ENCODE results near the gene NBAS. TPM values are rescaled to one million over a fixed set of nuclear protein-coding genes. Genes with fewer than 3 reads are reported as not detected.

NBAS gene
- total RNA-seq, 4 donors from 2014 or later, result 27.3 to 43.6 (median 28.4) TPM

DNA sequence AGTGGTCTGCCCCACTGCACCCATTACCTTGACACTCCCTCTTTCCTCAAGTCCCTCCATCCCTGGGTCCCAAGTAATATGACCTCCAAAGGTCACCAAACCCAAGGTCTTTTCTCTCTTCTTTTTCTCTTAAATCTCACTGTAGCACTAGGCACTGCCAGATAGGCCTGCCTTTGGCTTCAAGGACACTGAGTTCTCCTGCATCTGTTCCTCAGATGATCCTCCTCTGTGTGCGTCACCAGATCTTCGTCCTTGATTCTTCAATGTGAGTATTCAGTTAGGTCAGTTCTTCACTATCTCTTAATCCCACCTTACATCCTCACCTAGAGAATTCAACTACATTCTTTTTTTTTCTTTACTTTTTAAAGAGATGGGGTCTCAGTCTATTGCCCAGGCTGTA, 249.2 kb downstream of the NBAS start:
- Histone ChIP-seq H3K4me3 (no peak overlapping the region), H3K27ac (no peak overlapping the region), H3K27me3 (no peaks in the 10 kb centered on the region), H3K9me3 (no peaks in the 10 kb centered on the region), H3K4me1 (no peaks in the 10 kb centered on the region), H3K36me3 (no peaks in the 10 kb centered on the region)
- in situ Hi-C loops (cut with MboI; ENCODE audit: low sequenced_read_pairs in 4 of 4), result no loop called here
- DNase-seq, result no peak
- TF ChIP-seq, protein P1, sequence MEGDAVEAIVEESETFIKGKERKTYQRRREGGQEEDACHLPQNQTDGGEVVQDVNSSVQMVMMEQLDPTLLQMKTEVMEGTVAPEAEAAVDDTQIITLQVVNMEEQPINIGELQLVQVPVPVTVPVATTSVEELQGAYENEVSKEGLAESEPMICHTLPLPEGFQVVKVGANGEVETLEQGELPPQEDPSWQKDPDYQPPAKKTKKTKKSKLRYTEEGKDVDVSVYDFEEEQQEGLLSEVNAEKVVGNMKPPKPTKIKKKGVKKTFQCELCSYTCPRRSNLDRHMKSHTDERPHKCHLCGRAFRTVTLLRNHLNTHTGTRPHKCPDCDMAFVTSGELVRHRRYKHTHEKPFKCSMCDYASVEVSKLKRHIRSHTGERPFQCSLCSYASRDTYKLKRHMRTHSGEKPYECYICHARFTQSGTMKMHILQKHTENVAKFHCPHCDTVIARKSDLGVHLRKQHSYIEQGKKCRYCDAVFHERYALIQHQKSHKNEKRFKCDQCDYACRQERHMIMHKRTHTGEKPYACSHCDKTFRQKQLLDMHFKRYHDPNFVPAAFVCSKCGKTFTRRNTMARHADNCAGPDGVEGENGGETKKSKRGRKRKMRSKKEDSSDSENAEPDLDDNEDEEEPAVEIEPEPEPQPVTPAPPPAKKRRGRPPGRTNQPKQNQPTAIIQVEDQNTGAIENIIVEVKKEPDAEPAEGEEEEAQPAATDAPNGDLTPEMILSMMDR (IDR thresholded peaks at IDR 0.05 in 4 of 5, conservative IDR thresholded peaks at IDR 0.05 in 1 of 5), result no peak
- no peak for TF ChIP-seq POLR2A (IDR thresholded peaks at IDR 0.05)
- intact Hi-C loops (cut with DNase I; ENCODE audit: low total_unique reads), result no loop called here
- no peak for ATAC-seq

DNA sequence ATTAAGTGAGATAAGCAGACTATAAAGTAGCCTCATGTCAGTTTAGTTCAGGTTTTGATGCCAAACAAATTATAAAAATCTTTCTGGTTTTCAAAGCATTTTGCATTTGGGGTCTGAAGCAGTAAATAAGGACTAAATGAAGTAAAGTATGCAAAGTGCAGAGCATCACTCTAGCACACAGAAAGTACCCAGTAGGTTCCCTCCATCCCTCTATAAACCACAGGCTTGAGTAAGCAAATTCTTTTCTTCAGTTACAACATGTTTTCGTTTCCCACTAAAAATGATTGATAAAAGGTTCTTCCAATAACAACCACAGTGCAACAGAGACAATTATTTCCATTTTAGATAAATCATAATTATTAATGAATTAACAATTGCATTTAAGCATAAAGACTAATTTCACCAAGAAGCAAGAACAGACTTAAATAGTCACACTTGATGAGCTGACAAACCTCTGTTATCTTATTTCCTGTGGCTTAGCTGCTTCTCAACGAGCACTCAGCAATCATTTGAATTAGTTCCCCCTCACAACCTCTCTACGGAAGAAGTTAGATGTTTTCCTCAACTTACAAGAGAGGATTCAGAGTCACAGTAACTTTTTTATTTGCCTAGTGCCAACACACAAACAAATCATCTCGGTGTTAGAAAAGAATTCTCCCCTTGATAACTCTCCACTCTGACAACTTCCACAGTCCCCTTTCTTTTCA, 249.8 kb downstream of the NBAS start:
- Histone ChIP-seq H3K27ac (no peak overlapping the region), H3K36me3 (no peaks in the 10 kb centered on the region), H3K27me3 (no peaks in the 10 kb centered on the region), H3K9me3 (no peaks in the 10 kb centered on the region), H3K4me1 (no peaks in the 10 kb centered on the region), H3K4me3 (no peak overlapping the region)
- no peak for DNase-seq
- no peak for TF ChIP-seq POLR2A (IDR thresholded peaks at IDR 0.05)
- TF ChIP-seq, protein P1 (IDR thresholded peaks at IDR 0.05 in 4 of 5, conservative IDR thresholded peaks at IDR 0.05 in 1 of 5), result no peak
- intact Hi-C loops (cut with DNase I; ENCODE audit: low total_unique reads), result no loop called here
- no peak for ATAC-seq
- in situ Hi-C loops (cut with MboI; ENCODE audit: low sequenced_read_pairs in 4 of 4), result no loop called here

DNA sequence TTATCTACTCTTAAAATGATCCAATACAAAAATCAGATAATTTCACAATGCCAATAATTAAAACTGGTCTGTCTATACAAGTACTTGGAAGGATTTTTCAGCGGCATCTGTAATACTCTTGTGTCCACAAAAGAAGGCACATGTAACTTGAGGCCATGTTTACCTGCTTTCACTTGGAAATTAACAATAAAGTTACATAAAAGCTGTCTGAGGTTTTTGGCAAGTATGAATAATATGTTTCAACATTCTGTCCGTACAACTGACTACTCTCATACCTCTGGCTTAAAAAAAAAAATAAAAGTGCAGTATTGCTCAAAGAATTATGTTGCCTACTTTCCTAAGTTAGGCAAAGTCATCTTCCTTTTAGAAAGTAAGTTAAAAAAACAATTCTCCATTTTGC, 253.6 kb downstream of the NBAS start:
- Histone ChIP-seq H3K9me3 (no peaks in the 10 kb centered on the region), H3K36me3 (peaks cover 0 to 6% of the 10 kb centered on the region in 2 donors), H3K27ac (no peak overlapping the region), H3K4me1 (no peaks in the 10 kb centered on the region), H3K27me3 (no peaks in the 10 kb centered on the region), H3K4me3 (no peak overlapping the region)
- DNase-seq (no peak), ATAC-seq (no peak)
- TF ChIP-seq, protein P1 (IDR thresholded peaks at IDR 0.05 in 4 of 5, conservative IDR thresholded peaks at IDR 0.05 in 1 of 5), result no peak
- TF ChIP-seq POLR2A (IDR thresholded peaks at IDR 0.05), result no peak
- intact Hi-C loops (cut with DNase I; ENCODE audit: low total_unique reads), result no loop called here
- in situ Hi-C loops (cut with MboI; ENCODE audit: low sequenced_read_pairs in 4 of 4), result no loop called here

DNA sequence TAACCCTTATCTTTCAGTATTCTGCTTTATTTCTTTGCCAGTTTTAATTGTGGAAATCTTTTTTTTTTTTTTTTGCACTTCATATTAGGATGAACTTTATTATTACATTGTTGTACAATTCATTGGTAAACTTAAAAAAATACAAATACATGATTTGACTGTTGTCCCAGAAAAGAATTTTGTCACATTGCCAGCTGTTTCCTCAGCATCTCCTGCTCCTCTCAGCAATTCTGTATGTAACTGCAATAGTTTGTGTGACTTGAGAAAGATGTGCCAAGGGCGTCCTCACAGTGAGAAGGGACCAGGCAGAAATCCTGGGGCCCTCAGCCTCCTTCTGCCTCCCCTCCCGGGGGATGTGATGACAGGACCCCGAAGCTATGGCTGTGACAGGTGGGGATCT, 254.4 kb downstream of the NBAS start:
- Histone ChIP-seq H3K4me3 (no peak overlapping the region), H3K4me1 (no peaks in the 10 kb centered on the region), H3K36me3 (peaks cover 0 to 6% of the 10 kb centered on the region in 2 donors), H3K27me3 (no peaks in the 10 kb centered on the region), H3K9me3 (no peaks in the 10 kb centered on the region), H3K27ac (no peak overlapping the region)
- TF ChIP-seq POLR2A (IDR thresholded peaks at IDR 0.05), result no peak
- in situ Hi-C loops (cut with MboI; ENCODE audit: low sequenced_read_pairs in 4 of 4), result no loop called here
- no peak for DNase-seq
- no peak for ATAC-seq
- intact Hi-C loops (cut with DNase I; ENCODE audit: low total_unique reads), result no loop called here

- Histone ChIP-seq H3K4me1 (no peaks in the 10 kb centered on the region), H3K27me3 (no peaks in the 10 kb centered on the region), H3K9me3 (no peaks in the 10 kb centered on the region), H3K36me3 (peaks cover 0 to 9% of the 10 kb centered on the region in 2 donors), H3K27ac (no peak overlapping the region), H3K4me3 (no peak overlapping the region)
- intact Hi-C loops (cut with DNase I; ENCODE audit: low total_unique reads) (no loop called here), in situ Hi-C loops (cut with MboI; ENCODE audit: low sequenced_read_pairs in 4 of 4) (no loop called here)
- TF ChIP-seq POLR2A (IDR thresholded peaks at IDR 0.05), result no peak
- TF ChIP-seq, protein P1 (IDR thresholded peaks at IDR 0.05 in 4 of 5, conservative IDR thresholded peaks at IDR 0.05 in 1 of 5), result no peak
- DNase-seq (no peak), ATAC-seq (no peak)
These were observed 257.3 kb downstream of the NBAS start for GRCh38 chr2:15303874-15304273.
